Measurements from ENCODE around the gene ATRIP. TPM values are rescaled to one million over a fixed set of nuclear protein-coding genes. Genes with fewer than 3 reads are reported as not detected.

The ATRIP gene
- total RNA-seq, 1 experiment from 2014 or later: 11.9 TPM

DNA sequence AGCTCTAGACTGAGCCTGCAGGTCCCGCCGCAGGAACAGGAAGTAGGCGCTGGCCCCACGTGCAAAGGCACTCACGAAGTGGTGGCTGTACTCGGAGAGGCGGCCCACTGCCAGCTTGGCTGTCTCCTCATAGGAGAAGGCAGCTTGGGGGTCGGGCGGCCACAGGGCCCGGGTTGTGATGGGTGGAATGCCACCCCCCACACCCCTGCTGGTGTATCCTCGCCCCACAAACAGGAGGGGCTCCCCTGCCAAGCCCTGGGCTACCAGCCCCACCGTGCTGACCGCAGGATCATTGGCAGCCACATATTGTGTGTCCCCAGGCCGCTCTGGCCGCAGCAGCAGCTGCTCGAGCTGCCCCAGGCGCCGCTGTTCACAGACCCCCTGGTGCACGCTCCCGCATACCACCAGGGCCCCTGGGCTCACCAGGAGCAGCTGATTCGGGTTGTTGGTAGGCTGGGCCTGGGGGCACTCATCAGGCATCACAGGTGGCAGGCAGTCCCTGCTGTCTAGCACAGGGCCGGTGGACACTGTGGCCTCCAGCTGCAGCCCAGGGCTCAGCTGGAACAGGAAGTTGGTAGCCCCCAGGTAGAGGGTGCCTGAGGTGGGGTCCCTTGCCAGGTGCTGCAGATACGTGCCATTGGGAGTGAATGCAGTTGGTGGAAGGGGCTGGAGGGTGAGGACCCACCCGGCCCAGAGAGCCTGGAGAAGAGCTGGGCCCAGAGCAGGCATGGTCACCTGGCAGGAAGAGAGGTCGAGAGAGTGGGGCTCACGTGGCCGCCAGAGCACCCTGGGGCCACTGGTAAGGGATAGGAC is 22.4 kb upstream of the ATRIP start:
- Histone ChIP-seq H3K9me3 (ENCODE audit: control insufficient read depth, insufficient read depth, low read depth, low read length) (no peaks in the 10 kb centered on the region), H3K27me3 (ENCODE audit: control insufficient read depth, insufficient read depth, low read length) (no peaks in the 10 kb centered on the region), H3K4me1 (ENCODE audit: control insufficient read depth, insufficient read depth, low read length) (peaks cover 4% of the 10 kb centered on the region; the same call in 1 of the 2 replicates), H3K27ac (ENCODE audit: low read length) (no peak overlapping the region), H3K36me3 (ENCODE audit: control insufficient read depth, insufficient read depth, low read length) (no peaks in the 10 kb centered on the region), H3K4me3 (ENCODE audit: low read depth in 2 of 2, low read length in 2 of 2) (no peak overlapping the region)
- in situ Hi-C loops (cut with HindIII; ENCODE audit: low pct_unique_long_range_greater_than_20kb, low sequenced_read_pairs): no loop called here
- TF ChIP-seq, protein P1, sequence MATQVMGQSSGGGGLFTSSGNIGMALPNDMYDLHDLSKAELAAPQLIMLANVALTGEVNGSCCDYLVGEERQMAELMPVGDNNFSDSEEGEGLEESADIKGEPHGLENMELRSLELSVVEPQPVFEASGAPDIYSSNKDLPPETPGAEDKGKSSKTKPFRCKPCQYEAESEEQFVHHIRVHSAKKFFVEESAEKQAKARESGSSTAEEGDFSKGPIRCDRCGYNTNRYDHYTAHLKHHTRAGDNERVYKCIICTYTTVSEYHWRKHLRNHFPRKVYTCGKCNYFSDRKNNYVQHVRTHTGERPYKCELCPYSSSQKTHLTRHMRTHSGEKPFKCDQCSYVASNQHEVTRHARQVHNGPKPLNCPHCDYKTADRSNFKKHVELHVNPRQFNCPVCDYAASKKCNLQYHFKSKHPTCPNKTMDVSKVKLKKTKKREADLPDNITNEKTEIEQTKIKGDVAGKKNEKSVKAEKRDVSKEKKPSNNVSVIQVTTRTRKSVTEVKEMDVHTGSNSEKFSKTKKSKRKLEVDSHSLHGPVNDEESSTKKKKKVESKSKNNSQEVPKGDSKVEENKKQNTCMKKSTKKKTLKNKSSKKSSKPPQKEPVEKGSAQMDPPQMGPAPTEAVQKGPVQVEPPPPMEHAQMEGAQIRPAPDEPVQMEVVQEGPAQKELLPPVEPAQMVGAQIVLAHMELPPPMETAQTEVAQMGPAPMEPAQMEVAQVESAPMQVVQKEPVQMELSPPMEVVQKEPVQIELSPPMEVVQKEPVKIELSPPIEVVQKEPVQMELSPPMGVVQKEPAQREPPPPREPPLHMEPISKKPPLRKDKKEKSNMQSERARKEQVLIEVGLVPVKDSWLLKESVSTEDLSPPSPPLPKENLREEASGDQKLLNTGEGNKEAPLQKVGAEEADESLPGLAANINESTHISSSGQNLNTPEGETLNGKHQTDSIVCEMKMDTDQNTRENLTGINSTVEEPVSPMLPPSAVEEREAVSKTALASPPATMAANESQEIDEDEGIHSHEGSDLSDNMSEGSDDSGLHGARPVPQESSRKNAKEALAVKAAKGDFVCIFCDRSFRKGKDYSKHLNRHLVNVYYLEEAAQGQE (IDR thresholded peaks at IDR 0.05; ENCODE audit: insufficient read depth in 1 of 2, low read depth in 2 of 2, low read length in 1 of 2): no peak
- TF ChIP-seq CTCF (IDR thresholded peaks at IDR 0.05) (no peak), TCF7L2 (IDR thresholded peaks at IDR 0.05; ENCODE audit: low read depth, low read length) (no peak), SIN3A (IDR thresholded peaks at IDR 0.05; ENCODE audit: borderline replicate concordance, insufficient read depth, low read depth, low read length) (no peak)
- DNase-seq (ENCODE audit: low read depth, low spot score) (no peak), ATAC-seq (no peak)
- intact Hi-C loops (cut with micrococcal nuclease; ENCODE audit: unreplicated experiment): no loop called here
- no TSS peak for BruUV-seq (replicated peaks)
- CTCF ChIA-PET: interaction anchor here (1.1 kb wide), 1 partner anchor 12 kb away, joined by 3 read pairs; no protein-coding TSS in a partner anchor
- POLR2A ChIA-PET: no interaction called here

DNA sequence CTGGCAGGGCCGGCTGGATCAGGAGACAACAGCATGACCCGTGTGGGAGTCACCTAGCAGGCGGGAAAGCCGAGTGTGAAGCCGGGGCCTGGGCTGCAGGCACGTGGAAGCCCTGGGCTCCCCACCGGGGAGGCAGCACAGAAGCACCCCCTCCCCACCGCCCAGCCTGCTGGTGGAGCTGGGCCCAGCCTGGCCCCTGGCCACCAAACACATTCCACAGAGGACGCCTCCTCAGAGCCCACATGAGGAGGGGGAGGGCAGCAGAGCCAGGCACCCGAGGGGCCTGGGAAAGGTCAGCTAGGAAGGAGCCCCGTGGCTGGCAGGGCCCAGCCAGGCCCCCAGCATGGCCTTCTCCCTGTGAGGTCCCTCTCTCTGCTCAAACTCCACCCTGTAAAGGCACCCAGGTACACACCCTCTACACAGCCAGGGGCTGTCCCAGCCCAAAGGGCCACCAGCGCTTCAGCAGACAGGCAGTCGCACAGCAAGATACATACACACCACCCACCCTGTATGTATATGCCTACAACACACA is 21.2 kb upstream of the ATRIP start:
- H3K27ac ChIP-seq (ENCODE audit: low read length): no peak overlapping the region
- peaks cover 4% of the 10 kb centered on the region; the same call in 1 of the 2 replicates for H3K4me1 ChIP-seq (ENCODE audit: control insufficient read depth, insufficient read depth, low read length)
- H3K9me3 ChIP-seq (ENCODE audit: control insufficient read depth, insufficient read depth, low read depth, low read length): no peaks in the 10 kb centered on the region
- no peaks in the 10 kb centered on the region for H3K36me3 ChIP-seq (ENCODE audit: control insufficient read depth, insufficient read depth, low read length)
- in situ Hi-C loops (cut with HindIII; ENCODE audit: low pct_unique_long_range_greater_than_20kb, low sequenced_read_pairs): no loop called here
- POLR2A ChIA-PET: no interaction called here
- no peak for ATAC-seq
- no peak overlapping the region for H3K4me3 ChIP-seq (ENCODE audit: low read depth in 2 of 2, low read length in 2 of 2)
- intact Hi-C loops (cut with micrococcal nuclease; ENCODE audit: unreplicated experiment): no loop called here
- BruUV-seq (replicated peaks): no TSS peak
- CTCF ChIA-PET: interaction anchor here (1.2 kb wide), 1 partner anchor 11 kb away, joined by 4 read pairs; no protein-coding TSS in a partner anchor
- no peak for DNase-seq (ENCODE audit: low read depth, low spot score)
- TF ChIP-seq CTCF (IDR thresholded peaks at IDR 0.05) (no peak), POLR2AphosphoS5 (IDR thresholded peaks at IDR 0.05; ENCODE audit: low read depth, low read length) (no peak), SIN3A (IDR thresholded peaks at IDR 0.05; ENCODE audit: borderline replicate concordance, insufficient read depth, low read depth, low read length) (no peak), TCF7L2 (IDR thresholded peaks at IDR 0.05; ENCODE audit: low read depth, low read length) (no peak)
- TF ChIP-seq, protein P1 (IDR thresholded peaks at IDR 0.05; ENCODE audit: insufficient read depth in 1 of 2, low read depth in 2 of 2, low read length in 1 of 2): no peak
- H3K27me3 ChIP-seq (ENCODE audit: control insufficient read depth, insufficient read depth, low read length): no peaks in the 10 kb centered on the region

Measured in Panc1 (cell line).